T-helper 2 cell (primary cell): Measurements from ENCODE around the gene SERTAD2.

Source experiments
- DNase-seq, 5 experiments: peaks; one replicate each; pipeline versions ENCODE4 v3.0.0 to v3.0.0-alpha.2; 2012 to 2022

SERTAD2 gene

DNA sequence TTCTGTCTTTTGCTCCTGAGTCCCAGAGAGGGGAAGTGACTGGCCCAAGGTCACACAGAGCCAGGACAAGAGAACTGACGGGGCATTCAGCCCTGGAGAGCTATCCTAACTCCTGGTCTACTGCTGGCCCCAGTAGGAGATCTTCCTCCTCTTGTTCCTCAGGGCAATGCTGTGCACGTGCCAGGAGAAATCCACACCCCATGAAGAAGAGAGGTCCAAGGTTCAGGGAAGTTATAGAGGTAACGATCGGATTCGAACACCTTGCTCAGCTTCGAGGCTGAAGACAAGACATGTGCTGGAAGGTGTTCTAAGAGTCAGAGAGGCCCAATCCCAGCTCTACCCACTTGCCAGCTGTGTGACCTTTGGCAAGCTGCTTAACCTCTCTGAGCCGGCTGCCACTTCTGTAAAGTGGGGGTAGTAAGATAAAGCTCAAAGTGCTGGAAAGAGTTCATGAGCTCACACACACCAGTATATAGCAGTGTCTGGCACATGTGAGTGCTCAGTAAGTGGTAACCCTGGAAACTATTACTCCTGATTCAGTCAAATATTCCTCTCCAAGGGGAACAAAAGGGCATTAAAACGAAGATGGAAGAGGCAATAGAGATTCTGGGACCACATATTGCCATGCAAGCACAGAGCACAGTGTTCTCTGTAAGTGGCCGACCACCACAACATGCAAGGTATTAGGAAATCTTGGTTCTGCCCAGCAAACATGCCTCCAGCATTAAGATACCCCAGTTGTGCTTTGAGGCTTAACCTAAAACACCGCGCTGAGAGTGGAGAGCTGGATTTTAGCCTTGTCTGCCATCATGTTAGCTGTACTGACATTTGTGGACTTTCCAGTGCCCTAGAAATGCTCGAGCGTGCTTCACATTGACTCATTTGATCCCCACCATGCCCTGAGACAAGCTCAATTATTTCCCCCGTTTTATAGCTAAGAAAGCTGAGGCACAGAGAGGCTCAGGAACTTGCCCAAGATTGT is 25.6 kb downstream of the SERTAD2 start:
- no peak for DNase-seq

DNA sequence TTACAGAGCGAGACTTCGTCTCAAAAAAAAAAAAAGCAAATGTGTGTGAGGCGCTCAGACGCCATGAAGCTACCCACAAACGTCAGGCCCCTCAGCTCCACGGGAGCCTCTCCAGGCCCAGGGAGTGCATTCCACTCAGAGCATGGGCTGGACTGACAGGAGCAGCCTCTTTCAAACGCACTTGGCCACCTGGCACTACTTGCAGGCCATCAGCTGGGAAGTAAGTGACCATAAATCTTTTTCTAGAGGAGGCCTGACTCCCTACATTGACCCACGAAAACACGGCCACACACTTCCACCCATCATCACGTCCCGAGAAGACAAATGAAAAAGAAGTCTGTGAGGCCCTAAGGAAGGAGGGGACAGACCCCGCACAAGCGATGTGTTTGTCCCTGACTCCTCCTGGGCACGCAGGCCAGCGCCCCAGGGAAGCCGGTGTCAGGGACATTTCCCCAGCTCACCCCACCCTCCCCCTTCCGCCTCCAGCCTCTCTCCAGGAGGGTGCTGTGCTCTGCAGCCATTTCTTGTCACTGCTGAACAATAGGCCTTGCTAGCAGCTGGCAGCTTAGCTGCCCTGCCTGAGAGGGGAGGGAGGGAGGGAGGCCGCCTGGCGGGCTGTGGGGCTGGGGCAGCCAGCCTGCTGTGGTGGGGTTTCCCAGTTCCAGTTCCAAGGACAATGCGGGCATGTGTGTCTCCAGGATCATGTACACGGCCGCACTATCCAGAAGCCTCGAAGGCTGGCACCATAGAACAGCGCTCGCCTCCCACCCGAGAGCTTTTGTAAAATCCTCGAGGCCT is 26.6 kb downstream of the SERTAD2 start:
- DNase-seq: no peak

GRCh38 chr2:64626146-64626809 is 27.4 kb downstream of the SERTAD2 start:
- no peak for DNase-seq

GRCh38 chr2:64625299-64626145 is 28.2 kb downstream of the SERTAD2 start:
- no peak for DNase-seq

DNA sequence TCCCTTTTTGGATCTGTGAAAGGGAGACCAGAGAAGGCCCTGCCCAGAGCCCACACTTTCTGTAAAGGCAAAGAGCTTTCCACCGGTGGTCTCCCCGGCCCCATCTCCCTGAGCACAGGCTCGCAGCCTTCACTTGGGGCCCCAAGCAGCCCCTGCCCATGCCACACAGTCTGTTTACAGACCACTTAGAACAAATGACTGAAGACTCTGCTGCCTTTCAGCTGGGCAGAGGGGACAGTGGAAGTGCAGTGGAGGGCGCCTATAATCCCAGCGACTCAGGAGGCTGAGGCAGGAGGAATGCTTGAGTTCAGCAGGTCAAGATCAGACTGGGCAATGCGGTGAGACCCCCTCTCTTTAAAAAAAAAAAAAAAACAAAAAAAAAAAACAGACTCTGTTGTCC is 28.9 kb downstream of the SERTAD2 start:
- DNase-seq: no peak

GRCh38 chr2:64624108-64624610 is 29.6 kb downstream of the SERTAD2 start:
- DNase-seq: no peak

DNA sequence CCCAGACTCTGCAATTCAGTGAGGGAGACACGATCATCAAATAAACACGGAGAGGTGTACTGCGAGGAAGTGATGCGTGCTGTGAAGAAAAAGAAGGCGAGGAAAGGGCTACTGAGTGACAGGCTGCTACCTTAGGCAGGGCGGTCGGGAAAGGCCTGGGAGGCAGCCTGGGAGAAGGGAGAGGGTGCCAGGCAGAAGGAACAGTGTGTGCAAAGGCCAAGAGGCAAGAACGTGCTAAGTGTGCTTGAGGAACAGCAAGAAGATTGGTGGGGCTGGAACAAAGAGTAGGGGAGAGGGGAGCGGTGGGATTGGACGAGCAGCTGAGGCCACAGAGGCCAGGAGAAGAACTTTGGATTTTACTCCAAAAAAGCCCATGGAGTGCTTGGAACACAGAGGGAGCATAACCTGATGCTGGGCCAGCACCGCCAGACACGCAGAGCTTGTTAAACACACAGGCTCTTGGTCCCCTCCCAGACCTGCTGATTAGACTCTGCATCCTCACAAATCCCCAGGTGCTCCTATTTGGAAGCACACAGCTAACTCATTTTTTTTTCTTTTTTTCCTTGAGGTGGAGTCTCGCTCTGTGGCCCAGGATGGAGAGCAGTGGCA is 30.4 kb downstream of the SERTAD2 start:
- no peak for DNase-seq

DNA sequence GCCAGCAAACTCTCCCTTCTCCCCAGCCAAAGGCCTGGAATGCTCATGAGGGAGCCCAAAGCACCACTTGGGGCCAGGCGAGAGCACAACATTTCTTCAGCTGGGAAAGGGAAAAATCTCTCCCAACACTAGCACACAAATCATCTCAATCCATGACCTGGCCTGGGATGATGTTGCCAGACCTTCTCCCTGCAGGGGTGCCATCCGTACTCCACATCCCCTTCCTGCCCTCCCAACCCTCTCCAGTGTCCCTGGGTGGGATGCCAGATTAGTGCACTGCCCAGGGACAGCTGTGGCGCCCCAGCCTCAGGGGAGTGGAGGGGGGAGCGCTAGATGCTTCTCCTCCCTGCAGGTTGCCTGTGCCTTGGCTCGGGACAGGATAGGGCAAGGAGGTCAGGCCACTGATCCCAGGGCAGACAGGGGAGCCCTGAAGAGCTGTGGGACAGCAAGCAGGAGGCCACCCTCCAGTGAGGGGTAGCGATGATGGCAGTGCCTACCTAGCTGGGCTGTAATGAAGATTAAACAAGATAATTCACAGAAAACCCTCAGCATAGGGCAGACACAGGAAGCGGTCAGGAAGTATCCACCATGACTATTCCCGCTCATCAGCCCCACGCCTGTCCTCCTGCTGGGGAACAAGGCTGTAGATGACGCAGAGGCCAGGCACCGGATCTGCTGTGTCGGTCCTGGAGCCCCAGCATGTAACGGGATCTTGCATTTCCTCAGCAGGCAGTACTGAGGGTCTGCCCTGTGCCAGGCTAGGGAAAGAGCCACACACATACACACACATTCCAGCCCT is 31.1 kb downstream of the SERTAD2 start:
- no peak for DNase-seq

DNA sequence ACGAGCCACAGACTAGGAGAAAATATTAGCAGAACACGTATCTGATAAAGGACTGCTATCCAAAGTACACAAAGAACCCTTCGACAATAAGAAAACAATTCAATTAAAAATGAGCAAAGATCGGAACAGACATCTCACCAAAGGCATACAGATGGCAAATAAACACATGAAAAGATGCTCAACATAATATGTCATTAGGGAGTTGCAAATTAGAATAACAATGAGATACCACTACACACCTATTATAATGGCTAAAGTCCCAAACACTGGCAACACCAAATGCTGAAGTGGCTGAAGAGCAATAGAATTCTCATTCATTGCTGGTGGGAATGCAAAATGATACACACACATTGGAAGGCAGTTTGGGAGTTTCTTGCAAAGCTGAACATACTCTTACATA is 33.1 kb downstream of the SERTAD2 start:
- DNase-seq: no peak

- DNase-seq: no peak
Observed at GRCh38 chr2:64617631-64618151, 36.0 kb downstream of the SERTAD2 start.

DNA sequence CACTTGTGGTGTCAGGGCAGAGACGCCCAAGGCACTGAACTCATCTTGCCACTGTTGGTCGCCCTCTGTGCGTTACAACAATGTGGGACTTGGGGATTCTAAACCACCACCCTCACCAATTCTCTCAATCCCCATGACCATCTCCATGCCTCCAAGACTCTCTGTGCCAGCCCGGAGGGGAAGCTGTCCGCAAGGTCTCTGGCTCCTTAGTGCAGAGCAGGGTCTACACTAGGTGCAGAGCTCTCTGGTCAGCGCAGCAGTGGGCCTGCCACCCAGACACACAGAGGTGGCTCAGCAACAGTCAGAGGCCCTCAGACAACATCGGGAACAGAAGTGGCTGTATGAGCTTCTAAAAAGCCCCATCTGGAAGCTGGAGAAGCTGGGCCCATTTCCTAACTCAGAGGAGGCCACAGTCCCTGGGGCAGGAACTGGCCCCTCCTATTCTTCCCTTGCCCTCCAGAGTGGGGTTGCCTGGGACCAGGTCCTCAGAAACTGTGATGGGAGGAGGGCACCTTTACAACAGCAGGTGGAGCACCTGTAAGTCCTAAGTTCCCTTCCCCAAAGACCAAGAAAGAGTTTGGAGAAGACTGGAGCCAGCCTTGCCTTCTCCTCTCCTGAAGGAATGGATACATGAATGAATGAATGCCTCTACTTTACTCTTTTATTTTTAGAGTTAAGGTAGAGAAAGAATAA is 37.7 kb downstream of the SERTAD2 start:
- no peak for DNase-seq

GRCh38 chr2:64615192-64615763 is 38.4 kb downstream of the SERTAD2 start:
- DNase-seq: no peak

GRCh38 chr2:64613276-64613675 is 40.4 kb downstream of the SERTAD2 start:
- DNase-seq: no peak

- DNase-seq: no peak
Observed at GRCh38 chr2:64612575-64613195, 41.0 kb downstream of the SERTAD2 start.

- no peak for DNase-seq
Observed at GRCh38 chr2:64610316-64610855, 43.3 kb downstream of the SERTAD2 start.

- no peak for DNase-seq
Observed at GRCh38 chr2:64609942-64610281, 43.8 kb downstream of the SERTAD2 start.

- DNase-seq: peak; percentile 49 to 82 (median 56)
Observed at GRCh38 chr2:64609227-64609941, 44.3 kb downstream of the SERTAD2 start.

GRCh38 chr2:64608867-64609226 is 44.9 kb downstream of the SERTAD2 start:
- DNase-seq: no peak
